ENCODE measurements around the gene HSPA12B. TPM values are rescaled to one million over a fixed set of nuclear protein-coding genes. Genes with fewer than 3 reads are reported as not detected.

HSPA12B gene
- total RNA-seq, 1 donor from 2014 or later = 33.7 TPM

- Histone ChIP-seq H3K4me3 (no peak overlapping the region), H3K9me3 (no peaks in the 10 kb centered on the region), H3K4me1 (peaks cover 6% of the 10 kb centered on the region), H3K27ac (no peak overlapping the region), H3K27me3 (peaks cover 8% of the 10 kb centered on the region), H3K36me3 (no peaks in the 10 kb centered on the region)
- ATAC-seq (no peak), DNase-seq (peak; percentile 17)
- intact Hi-C loops (cut with DNase I) = no loop called here
- TF ChIP-seq, protein P1, sequence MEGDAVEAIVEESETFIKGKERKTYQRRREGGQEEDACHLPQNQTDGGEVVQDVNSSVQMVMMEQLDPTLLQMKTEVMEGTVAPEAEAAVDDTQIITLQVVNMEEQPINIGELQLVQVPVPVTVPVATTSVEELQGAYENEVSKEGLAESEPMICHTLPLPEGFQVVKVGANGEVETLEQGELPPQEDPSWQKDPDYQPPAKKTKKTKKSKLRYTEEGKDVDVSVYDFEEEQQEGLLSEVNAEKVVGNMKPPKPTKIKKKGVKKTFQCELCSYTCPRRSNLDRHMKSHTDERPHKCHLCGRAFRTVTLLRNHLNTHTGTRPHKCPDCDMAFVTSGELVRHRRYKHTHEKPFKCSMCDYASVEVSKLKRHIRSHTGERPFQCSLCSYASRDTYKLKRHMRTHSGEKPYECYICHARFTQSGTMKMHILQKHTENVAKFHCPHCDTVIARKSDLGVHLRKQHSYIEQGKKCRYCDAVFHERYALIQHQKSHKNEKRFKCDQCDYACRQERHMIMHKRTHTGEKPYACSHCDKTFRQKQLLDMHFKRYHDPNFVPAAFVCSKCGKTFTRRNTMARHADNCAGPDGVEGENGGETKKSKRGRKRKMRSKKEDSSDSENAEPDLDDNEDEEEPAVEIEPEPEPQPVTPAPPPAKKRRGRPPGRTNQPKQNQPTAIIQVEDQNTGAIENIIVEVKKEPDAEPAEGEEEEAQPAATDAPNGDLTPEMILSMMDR (IDR thresholded peaks at IDR 0.05) = no peak
Measured at GRCh38 chr20:3728354-3728753, 4.1 kb upstream of the HSPA12B start.

GRCh38 chr20:3728876-3729275 lies 3.6 kb upstream of the HSPA12B start:
- DNase-seq = peak; percentile 40
- no peaks in the 10 kb centered on the region for H3K36me3 ChIP-seq
- no peak for ATAC-seq
- intact Hi-C loops (cut with DNase I) = no loop called here
- TF ChIP-seq, protein P1 (IDR thresholded peaks at IDR 0.05) = no peak
- peaks cover 6% of the 10 kb centered on the region for H3K4me1 ChIP-seq
- no peaks in the 10 kb centered on the region for H3K9me3 ChIP-seq
- peaks cover 8% of the 10 kb centered on the region for H3K27me3 ChIP-seq
- H3K27ac ChIP-seq = no peak overlapping the region
- H3K4me3 ChIP-seq = no peak overlapping the region

DNA sequence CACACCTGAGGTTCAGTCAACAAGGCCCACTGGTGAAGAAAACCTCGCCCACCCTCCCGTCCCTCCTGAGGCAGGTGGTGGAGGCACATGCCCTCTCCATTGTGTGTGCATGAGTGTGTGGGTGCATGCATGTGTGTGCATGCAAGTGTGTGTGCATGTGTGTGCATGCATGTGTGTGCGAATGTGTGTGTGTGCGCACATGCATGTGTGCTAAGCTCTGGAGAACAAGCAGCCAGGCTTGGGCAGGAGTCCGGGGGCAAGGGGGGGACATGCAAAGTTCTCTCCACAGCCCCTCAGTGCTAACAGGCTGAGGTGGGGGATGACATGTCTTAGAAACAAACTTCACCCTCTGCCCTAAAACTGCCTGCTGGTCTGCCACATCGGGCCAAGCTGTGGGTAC lies 3.1 kb upstream of the HSPA12B start:
- intact Hi-C loops (cut with DNase I) = no loop called here
- Histone ChIP-seq H3K4me3 (no peak overlapping the region), H3K36me3 (no peaks in the 10 kb centered on the region), H3K27ac (no peak overlapping the region), H3K4me1 (peaks cover 6% of the 10 kb centered on the region), H3K9me3 (no peaks in the 10 kb centered on the region), H3K27me3 (peaks cover 8% of the 10 kb centered on the region)
- ATAC-seq (no peak), DNase-seq (peak; percentile 46)
- TF ChIP-seq, protein P1 (IDR thresholded peaks at IDR 0.05) = no peak

- intact Hi-C loops (cut with DNase I) = no loop called here
- Histone ChIP-seq H3K36me3 (no peaks in the 10 kb centered on the region), H3K27me3 (peaks cover 8% of the 10 kb centered on the region), H3K9me3 (no peaks in the 10 kb centered on the region), H3K4me3 (no peak overlapping the region), H3K27ac (no peak overlapping the region), H3K4me1 (peaks cover 6% of the 10 kb centered on the region)
- ATAC-seq (peak; percentile 28), DNase-seq (peak; percentile 56)
- TF ChIP-seq, protein P1 (IDR thresholded peaks at IDR 0.05) = no peak
Measured at GRCh38 chr20:3729811-3730540, 2.5 kb upstream of the HSPA12B start.

DNA sequence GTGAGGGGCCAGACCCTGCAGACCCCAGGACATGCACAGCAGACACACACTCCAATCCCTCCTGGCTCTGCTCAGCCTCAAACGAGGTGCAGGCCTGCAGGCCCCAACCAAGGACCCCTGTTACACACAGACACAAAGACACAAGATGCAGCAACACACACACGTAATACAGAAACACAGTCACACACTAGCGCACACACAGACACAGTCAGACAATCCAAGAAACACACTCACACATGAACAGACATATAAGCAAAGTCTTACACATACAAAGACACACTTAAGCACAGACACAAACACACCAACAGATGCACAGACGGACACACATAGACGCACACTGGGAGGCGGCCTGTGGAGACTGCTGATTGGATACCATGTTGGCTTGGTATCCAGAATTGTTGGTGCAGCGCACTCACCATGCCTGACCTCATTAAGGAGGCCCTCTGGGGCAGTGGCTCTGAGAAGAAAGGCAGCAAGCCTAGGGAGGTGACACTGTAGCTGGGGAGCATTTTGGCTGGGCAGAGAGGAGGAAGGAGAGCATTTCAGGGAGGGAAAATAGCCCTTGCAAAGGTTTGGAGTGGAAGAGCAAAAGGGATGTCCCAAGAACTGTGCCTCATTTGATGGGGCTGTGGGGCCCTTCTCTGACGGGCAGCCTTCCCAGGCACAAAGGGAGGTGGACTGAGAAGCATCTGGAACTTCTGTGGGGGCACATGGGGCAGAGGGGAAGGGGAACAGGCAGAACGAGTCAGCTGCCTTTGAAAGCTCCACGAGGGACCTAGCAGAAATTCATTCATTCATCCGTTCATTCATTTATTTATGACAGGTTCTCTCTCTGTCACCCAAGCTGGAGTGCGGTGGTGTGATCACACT lies 1.4 kb upstream of the HSPA12B start:
- ATAC-seq = no peak

More for the DNA sequence above, 1.4 kb upstream of the HSPA12B start:
- peaks cover 6% of the 10 kb centered on the region for H3K4me1 ChIP-seq
- no peak overlapping the region for H3K4me3 ChIP-seq
- intact Hi-C loops (cut with DNase I) = no loop called here
- H3K9me3 ChIP-seq = no peaks in the 10 kb centered on the region
- H3K27ac ChIP-seq = no peak overlapping the region
- TF ChIP-seq, protein P1 (IDR thresholded peaks at IDR 0.05) = no peak
- peak; percentile 36 for DNase-seq
- H3K27me3 ChIP-seq = peaks cover 8% of the 10 kb centered on the region
- no peaks in the 10 kb centered on the region for H3K36me3 ChIP-seq

All from upper lobe of right lung (tissue), 1 donor.